Suppressor macrophage treated with lipopolysaccharide for 1 hour (primary cell): Measurements from ENCODE around the gene CLEC4G.

ENCODE experiments used
- DNase-seq, 3 donors: peaks; one replicate each; pipeline ENCODE4 v3.0.0-alpha.2; 2020 to 2022

Gene CLEC4G

DNA sequence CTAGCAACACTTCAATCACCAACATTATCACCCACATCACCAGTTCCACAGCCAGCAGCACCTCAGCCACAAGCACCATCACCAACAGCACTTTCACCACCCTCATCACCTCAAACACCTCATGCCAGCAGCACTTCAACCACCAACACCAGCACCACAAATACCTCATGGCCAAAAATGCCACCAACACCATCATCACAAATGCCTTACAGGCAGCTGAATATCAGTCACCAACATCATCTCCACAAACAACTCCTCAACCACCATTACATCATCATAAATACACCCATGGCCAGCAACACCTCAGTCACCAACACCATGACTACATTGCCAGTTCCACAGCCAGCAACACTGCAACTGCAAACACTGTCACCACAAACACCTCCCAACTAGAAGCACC is 40.4 kb downstream of the CLEC4G start:
- no peak for DNase-seq

DNA sequence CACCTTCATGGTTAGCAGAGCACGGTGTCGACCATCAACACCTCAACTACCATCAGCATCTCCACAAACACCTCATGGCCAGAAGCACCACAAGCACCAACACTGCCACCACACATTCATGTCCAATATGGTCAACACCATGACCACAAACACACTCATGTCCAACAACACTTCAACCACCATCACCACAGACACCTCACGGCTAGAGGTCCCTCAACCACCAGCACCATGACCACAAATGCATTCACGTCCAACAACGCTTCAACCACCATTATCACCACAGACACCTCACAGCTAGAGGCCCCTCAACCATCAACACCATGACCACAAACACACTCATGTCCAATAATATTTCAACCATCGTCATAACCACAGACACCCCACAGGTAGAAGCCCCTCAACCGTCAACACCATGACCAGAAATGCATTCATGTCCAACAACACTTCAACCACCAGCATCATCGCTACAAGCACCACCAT is 41.1 kb downstream of the CLEC4G start:
- no peak for DNase-seq

- no peak for DNase-seq
Measured at GRCh38 chr19:7689165-7689564, 42.7 kb downstream of the CLEC4G start.

DNA sequence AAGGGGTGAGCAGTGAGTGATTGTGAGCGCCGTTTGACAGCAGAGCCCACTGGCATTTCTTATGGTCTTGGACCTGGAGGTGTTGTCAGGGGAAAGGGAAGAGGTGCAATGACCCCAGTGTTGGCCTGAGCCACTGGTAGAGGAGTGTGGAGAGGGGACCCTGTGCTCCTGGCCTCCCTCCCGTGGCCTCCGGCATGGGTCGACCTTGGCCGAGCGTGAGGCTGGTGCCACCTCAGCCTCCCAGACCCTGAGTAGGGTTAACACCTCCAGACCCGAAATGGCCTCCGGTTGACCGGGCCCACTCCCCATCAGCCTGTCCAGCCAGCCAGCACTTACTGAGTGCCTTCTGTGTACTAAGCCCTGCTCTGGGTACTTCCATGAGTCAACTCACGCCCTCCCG is 44.7 kb downstream of the CLEC4G start:
- DNase-seq, result no peak

DNA sequence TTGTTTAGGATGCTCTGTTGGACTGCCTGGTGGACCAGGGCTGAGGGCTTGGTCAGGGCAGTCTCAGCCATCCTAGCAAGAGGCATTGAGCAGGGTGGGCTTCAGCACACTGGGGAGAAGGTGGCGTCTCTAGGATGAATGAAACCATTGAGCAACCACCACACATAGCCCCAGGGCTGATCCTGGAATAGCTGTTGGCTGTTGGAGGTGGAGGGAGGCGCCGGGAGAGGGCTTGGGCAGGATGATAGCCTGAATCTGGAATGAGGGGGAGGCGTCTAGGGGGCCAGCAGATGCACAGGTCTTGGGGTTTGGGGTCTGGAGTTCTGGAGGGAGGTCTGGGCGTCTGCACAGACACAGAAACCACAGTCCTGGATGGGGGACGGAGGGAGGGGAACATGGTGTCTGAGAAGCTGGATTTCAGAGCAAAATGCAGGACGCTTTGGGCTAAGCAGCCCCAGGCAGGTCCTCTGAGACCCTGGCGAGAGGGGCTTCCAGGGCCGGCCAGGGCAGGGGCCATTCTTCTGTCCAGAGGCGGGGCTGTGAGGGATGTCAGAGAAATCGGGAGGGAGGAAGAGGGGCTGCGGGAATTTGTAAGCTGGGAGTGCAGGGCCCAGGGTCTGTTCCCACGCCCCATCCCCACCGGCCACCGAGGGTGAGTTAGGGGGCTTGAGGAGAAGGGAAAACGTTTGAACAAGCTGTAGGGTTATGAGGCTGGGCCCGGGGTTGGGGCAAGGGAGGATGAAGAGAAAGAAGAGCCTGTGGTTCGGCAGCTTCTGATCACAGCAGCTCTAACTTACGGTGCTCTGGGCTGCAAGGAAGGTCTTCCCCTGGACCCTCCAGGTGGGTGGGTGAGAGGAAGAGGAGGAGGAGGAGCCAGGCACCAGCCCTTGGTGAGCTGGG is 46.1 kb downstream of the CLEC4G start:
- DNase-seq, result no peak

DNA sequence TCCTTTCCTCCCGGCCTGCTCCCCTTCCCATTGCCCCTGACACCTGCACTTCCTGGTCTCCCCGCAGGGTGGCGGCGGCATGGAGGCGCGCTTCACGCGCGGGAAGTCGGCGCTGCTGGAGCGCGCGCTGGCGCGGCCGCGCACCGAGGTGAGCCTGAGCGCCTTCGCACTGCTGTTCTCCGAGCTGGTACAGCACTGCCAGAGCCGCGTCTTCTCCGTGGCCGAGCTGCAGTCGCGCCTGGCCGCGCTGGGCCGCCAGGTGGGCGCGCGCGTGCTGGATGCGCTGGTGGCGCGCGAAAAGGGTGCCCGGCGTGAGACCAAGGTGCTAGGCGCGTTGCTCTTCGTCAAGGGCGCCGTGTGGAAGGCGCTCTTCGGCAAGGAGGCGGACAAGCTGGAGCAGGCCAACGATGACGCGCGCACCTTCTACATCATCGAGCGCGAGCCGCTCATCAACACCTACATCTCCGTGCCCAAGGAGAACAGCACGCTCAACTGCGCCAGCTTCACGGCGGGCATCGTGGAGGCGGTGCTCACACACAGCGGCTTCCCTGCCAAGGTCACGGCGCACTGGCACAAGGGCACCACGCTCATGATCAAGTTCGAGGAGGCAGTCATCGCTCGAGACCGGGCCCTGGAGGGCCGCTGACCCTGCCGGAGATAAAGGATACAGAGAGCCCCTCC is 49.6 kb downstream of the CLEC4G start:
- peak in 1 of 3 donors; percentile 23 for DNase-seq

- DNase-seq, result peak; percentile 89 to 95 (median 94)
Measured at GRCh38 chr19:7681340-7682174, 50.4 kb downstream of the CLEC4G start.

DNA sequence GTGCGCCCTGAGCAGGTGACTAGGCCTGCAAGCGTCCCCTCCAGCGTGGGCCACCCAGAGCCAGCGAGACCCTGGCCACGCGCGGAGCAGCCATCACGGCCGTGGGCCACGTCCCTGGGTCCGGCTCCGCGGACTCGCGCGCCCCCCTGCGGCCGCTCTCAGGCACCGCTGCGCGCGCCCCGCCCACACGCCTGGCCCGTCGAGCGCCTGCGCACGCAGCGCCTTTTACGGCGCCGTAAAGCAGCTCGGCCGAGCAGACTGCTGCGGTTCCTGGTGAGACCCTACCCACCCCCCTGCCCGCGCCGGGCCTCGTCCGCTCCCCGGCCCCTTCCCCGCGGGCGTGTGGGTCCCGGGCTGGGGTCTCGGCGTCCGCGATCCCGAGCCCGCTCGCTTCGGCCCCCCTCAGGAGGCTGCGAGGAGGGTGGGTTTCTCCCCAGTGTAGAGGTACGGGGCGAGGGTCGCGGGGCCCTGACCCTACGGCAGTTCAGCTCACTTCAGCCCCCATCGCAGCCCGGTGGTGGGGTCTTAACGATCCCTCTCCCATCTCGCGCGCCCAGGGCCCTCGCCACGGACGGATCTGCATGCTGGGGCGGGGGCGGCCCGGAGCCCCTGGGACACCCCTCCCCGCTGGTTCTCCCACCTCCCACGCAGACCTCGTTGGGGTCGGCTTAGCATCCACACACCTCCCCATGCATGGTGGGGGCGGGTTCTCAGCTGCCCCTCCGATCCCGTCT is 51.1 kb downstream of the CLEC4G start, which contains the start of gene TRAPPC5:
Gene TRAPPC5, plus strand, starts transcription at position 228 of the 734 bp plus-strand sequence. CDS start 1,421 bp downstream, outside the sequence.
- peak; percentile 90 to 97 (median 96) for DNase-seq

DNA sequence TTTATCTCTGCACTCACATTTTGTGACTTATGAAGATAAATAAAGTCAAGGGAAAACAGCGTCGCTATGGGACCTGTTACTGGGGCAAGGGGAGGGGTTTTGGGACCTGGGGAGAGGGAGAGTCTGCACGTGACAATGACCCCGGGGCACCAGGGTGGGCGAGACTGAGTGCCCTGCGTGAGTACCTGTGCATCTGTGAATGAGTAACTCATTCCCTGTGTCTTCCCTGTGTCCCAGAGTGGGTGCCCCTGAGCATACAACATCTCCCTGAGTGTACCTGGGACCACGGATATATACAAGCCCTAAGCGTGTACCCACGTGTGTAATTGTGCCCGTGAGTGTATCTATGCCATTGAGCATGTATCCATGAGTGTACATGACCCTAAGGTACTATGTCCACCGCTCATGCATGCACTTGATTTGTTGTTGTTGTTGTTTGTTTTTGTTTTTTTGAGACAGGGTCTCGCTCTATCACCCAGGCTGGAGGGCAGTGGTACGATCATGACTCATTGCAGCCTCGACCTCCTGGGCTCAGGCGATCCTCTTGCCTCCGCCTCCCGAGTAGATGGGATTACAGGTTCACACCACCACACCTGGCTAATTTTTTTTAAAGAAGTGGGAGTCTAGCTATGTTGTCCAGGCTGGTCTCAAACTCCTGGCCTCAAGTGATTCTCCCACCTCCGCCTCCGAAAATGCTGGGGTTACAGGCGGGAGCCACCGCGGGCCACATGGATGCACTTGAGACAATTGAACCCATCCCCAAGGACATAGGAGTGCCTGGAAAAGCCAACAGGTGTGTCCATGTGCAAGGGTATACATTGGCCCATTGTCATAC is 51.9 kb downstream of the CLEC4G start:
- DNase-seq, result no peak

DNA sequence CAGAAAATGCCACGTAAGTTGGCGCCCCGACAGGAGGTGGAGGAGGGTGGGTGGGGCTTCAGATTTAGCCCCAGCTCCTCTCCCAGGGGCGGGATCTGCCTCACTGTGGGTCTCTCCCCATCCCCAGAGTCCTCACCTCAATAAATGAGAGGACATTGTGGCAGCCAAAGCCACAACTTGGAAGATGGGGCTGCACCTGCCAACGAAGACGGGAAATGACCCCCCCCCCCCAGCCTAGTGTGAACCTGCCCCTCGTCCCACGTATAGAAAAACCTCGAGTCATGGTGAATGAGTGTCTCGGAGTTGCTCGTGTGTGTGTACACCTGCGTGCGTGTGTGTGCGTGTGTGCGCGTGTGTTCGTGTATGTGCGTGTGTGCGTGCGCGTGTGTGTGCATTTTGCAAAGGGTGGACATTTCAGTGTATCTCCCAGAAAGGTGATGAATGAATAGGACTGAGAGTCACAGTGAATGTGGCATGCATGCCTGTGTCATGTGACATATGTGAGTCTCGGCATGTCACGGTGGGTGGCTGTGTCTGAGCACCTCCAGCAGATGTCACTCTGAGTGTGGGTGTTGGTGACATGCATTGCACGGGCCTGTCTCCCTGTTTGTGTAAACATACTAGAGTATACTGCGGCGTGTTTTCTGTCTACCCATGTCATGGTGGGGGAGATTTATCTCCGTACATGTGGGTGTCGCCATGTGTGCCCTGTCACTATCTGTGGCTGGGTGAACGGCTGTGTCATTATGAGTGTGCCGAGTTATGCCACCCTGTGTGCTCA is 52.7 kb downstream of the CLEC4G start:
- peak; percentile 50 to 52 (median 51) for DNase-seq
